T-cell (primary cell): ENCODE results near the gene HSD17B2. TPM values are rescaled to one million over a fixed set of nuclear protein-coding genes. Genes with fewer than 3 reads are reported as not detected.

Experiments used
- ATAC-seq, 4 experiments: fragments of 200-7000 bp in 3 of 4; fragments of 150-1000 bp in 1 of 4; cut with Tn5 transposase; replicated peaks in 1 of 4; 1 replicate in 3 of 4; 2 replicates in 1 of 4; pipeline ENCODE4 v1.10.0; 2021; ENCODE audit warnings: moderate library complexity in 3 of 4, mild to moderate bottlenecking in 2 of 4, moderate number of reproducible peaks in 1 of 4
- CTCF ChIA-PET, 2 donors: fragments of 300-600 bp; sonication (Branson Sonifier 250); formaldehyde crosslinking; loops; one replicate each; lab custom pipeline; 2022; ENCODE audit warnings: antibody characterized with exemption in 2 of 2; lab: Charles Lee
- POLR2A ChIA-PET, 2 donors: fragments of 300-600 bp; sonication (Branson Sonifier 250); formaldehyde crosslinking; loops; one replicate each; lab custom pipeline; 2022; ENCODE audit warnings: antibody characterized with exemption in 2 of 2; lab: Charles Lee
- DNase-seq, 35 experiments: peaks; one replicate each; pipeline versions ENCODE4 v3.0.0 to v3.0.0-alpha.2; 2013 to 2023
- H3K27ac ChIP-seq: one replicate; pipeline ENCODE4 v1.5.1; 2013; ENCODE audit warnings: low read length
- H3K27me3 ChIP-seq, 2 experiments: replicated peaks in 1 of 2; 1 replicate in 1 of 2; 2 replicates in 1 of 2; pipeline versions ENCODE4 v1.6.1 to v1.7.0; 2013; ENCODE audit warnings: low read length in 1 of 2, mixed read lengths in 1 of 2; ENCODE audit not compliant: control insufficient read depth in 2 of 2, insufficient read depth in 2 of 2; ENCODE audit errors: extremely low read depth in 1 of 2
- H3K36me3 ChIP-seq, 2 donors: 1 replicate in 1 of 2; 2 replicates in 1 of 2; pipeline versions ENCODE4 v1.6.1 to v1.7.0; 2013; ENCODE audit warnings: low read length in 1 of 2; ENCODE audit not compliant: control insufficient read depth in 2 of 2, insufficient read depth in 1 of 2; ENCODE audit errors: extremely low read depth in 1 of 2
- H3K4me1 ChIP-seq, 2 experiments: 1 replicate in 1 of 2; 2 replicates in 1 of 2; pipeline versions ENCODE4 v1.6.1 to v1.7.0; 2013; ENCODE audit warnings: low read length in 2 of 2, mixed read lengths in 1 of 2; ENCODE audit not compliant: insufficient read depth in 2 of 2, control insufficient read depth in 1 of 2; ENCODE audit errors: extremely low read depth in 1 of 2
- H3K4me3 ChIP-seq, 2 donors: 1 replicate in 1 of 2; 2 replicates in 1 of 2; pipeline versions ENCODE4 v1.5.1 to v1.7.0; 2013; ENCODE audit warnings: mild to moderate bottlenecking in 2 of 2, low read length in 1 of 2, moderate library complexity in 1 of 2; ENCODE audit not compliant: control insufficient read depth in 1 of 2; ENCODE audit errors: extremely low read depth in 1 of 2
- H3K9me3 ChIP-seq: 2 replicates; pipeline ENCODE4 v1.7.0; 2013
- H3K27ac Mint-ChIP-seq, 2 donors: one replicate each; pipeline ENCODE4 v1.8.0; 2020 to 2021; ENCODE audit warnings: mild to moderate bottlenecking in 2 of 2, mixed read lengths in 2 of 2
- H3K27me3 Mint-ChIP-seq, 2 donors: one replicate each; pipeline ENCODE4 v1.8.0; 2021 to 2022; ENCODE audit warnings: mixed read lengths in 2 of 2
- H3K36me3 Mint-ChIP-seq: one replicate; pipeline ENCODE4 v1.8.0; 2021; ENCODE audit warnings: mixed read lengths
- H3K4me1 Mint-ChIP-seq, 3 donors: one replicate each; pipeline ENCODE4 v1.8.0; 2020 to 2022; ENCODE audit warnings: mixed read lengths in 3 of 3, mild to moderate bottlenecking in 1 of 3
- H3K4me3 Mint-ChIP-seq, 3 donors: one replicate each; pipeline ENCODE4 v1.8.0; 2020 to 2022; ENCODE audit warnings: mild to moderate bottlenecking in 3 of 3, mixed read lengths in 3 of 3, moderate library complexity in 3 of 3
- H3K9me3 Mint-ChIP-seq, 3 donors: one replicate each; pipeline ENCODE4 v1.8.0; 2020 to 2022; ENCODE audit warnings: mixed read lengths in 3 of 3
- WGBS: methylation state at CpG from one replicate; pipeline ENCODE4 v1.1.5; 2013; ENCODE audit warnings: missing lambda C conversion rate; ENCODE audit not compliant: insufficient coverage; 5-methylcytosine and 5-hydroxymethylcytosine counted together
- total RNA-seq, 35 experiments: library from RNA in 6 of 35; stranded (reverse) in 6 of 35; fragments of 120-200 nt in 1 of 35; gene quantifications; one replicate each; pipeline versions ENCODE4 v1.2.1 to v1.2.4 and lab custom pipeline; 2013 to 2026

Gene HSD17B2
- total RNA-seq, 5 donors from 2014 or later (not counting 1 experiment from before 2014, with no cell fraction given) = not detected

GRCh38 chr16:82047787-82048186, 12.7 kb downstream of the HSD17B2 start:
- ATAC-seq (no peak), DNase-seq (no peak)
- Mint-ChIP-seq H3K9me3 (no peaks in the 10 kb centered on the region), H3K4me3 (no peak overlapping the region), H3K4me1 (no peaks in the 10 kb centered on the region), H3K27me3 (peaks cover 5 to 6% of the 10 kb centered on the region in 2 donors), H3K36me3 (no peaks in the 10 kb centered on the region), H3K27ac (no peak overlapping the region)
- 100% methylated on average over 2 of the region's 2 CpGs for WGBS
- no peaks in the 10 kb centered on the region for H3K9me3 ChIP-seq
- H3K4me3 ChIP-seq = no peak overlapping the region
- H3K36me3 ChIP-seq = no peaks in the 10 kb centered on the region
- H3K27me3 ChIP-seq = peaks cover 0 to 7% of the 10 kb centered on the region in 2 experiments
- no peaks in the 10 kb centered on the region for H3K4me1 ChIP-seq
- POLR2A ChIA-PET = no interaction called here
- CTCF ChIA-PET = no interaction called here
- no peak overlapping the region for H3K27ac ChIP-seq

DNA sequence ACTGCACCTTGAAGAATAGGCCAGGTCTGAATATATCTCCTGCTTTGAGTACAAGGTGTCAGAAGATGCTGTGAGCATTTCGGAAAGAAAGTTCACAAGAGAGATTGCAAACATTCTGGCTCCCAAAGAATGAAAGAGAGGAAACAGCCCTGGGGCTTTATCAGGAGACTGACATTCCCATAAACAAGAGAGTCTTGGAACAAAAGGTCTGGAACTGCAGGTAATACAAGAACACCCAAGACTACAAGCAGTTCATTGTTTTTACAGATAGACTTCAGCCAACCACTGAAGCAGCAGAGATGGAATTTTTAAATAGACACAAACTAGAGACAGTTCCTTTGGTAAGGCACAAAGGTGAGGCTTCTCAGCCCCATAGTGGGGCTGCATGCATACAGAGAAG, 14.4 kb downstream of the HSD17B2 start:
- DNase-seq (no peak), ATAC-seq (no peak)
- WGBS = 43% methylated on average over 1 of the region's 1 CpG
- CTCF ChIA-PET = no interaction called here
- no peaks in the 10 kb centered on the region for H3K36me3 Mint-ChIP-seq
- no peaks in the 10 kb centered on the region for H3K9me3 ChIP-seq
- POLR2A ChIA-PET = no interaction called here
- no peak overlapping the region for H3K27ac ChIP-seq
- H3K27me3 Mint-ChIP-seq = peaks cover 5 to 6% of the 10 kb centered on the region in 2 donors
- H3K27ac Mint-ChIP-seq = no peak overlapping the region
- no peak overlapping the region for H3K4me3 ChIP-seq
- peaks cover 0 to 5% of the 10 kb centered on the region in 2 experiments for H3K27me3 ChIP-seq
- H3K36me3 ChIP-seq = no peaks in the 10 kb centered on the region
- H3K4me3 Mint-ChIP-seq = no peak overlapping the region
- no peaks in the 10 kb centered on the region for H3K9me3 Mint-ChIP-seq
- H3K4me1 Mint-ChIP-seq = no peaks in the 10 kb centered on the region
- H3K4me1 ChIP-seq = no peaks in the 10 kb centered on the region

DNA sequence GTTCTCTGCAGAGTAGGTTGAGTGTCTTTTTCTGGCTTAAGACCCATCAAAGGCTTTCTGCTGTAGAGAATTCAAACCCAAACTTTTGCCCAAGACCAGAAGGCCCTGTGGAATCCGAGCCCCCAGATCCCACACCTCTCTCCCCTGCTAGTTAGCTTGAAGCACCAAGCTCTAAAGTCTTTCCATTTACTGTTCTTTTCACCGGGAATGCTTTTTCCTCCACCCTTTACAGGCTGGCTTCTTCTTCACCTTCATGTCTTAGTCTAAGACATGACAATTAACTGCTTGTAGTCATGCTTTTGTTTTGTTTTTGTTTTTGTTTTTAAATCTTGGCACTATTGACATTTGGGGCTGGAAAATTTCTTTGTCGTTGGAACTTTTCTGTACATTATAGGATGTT, 15.5 kb downstream of the HSD17B2 start:
- no peak for DNase-seq
- peaks cover 1 to 5% of the 10 kb centered on the region in 2 experiments for H3K27me3 ChIP-seq
- Mint-ChIP-seq H3K36me3 (no peaks in the 10 kb centered on the region), H3K4me1 (no peaks in the 10 kb centered on the region), H3K4me3 (no peak overlapping the region), H3K27ac (no peak overlapping the region), H3K27me3 (peaks cover 6 to 9% of the 10 kb centered on the region in 2 donors), H3K9me3 (peaks cover 0 to 4% (median 0%) of the 10 kb centered on the region in 3 donors)
- ChIA-PET POLR2A (no interaction called here), CTCF (no interaction called here)
- H3K36me3 ChIP-seq = no peaks in the 10 kb centered on the region
- no peak overlapping the region for H3K27ac ChIP-seq
- WGBS = 0% methylated on average over 1 of the region's 3 CpGs
- H3K4me1 ChIP-seq = no peaks in the 10 kb centered on the region
- no peaks in the 10 kb centered on the region for H3K9me3 ChIP-seq
- no peak for ATAC-seq
- no peak overlapping the region for H3K4me3 ChIP-seq

DNA sequence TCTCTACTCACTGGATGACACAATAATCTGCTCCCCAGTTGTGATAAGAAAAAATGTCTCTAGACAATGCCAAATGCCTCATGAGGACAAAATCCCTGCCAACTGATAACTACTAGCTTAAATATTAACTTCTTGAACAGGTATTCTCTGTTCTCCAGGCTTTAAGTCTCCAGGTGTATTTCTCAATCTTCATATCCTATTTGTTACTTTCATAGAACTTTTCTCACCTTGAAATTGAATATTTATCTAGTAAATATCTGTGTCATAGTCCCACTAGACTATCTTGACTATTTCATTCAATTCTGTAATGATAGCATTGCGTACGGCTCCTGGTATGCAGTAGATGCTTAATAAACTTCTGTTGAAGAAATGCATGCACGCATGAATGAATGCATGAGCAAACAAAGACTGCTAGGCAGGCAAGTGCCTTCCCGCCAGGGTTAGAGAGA, 15.9 kb downstream of the HSD17B2 start:
- WGBS = 93% methylated on average over 3 of the region's 4 CpGs

GRCh38 chr16:82051656-82052055, 16.6 kb downstream of the HSD17B2 start:
- Mint-ChIP-seq H3K27me3 (peaks cover 3 to 7% of the 10 kb centered on the region in 2 donors), H3K4me1 (no peaks in the 10 kb centered on the region), H3K9me3 (peaks cover 0 to 7% (median 0%) of the 10 kb centered on the region in 3 donors), H3K27ac (no peak overlapping the region), H3K4me3 (no peak overlapping the region), H3K36me3 (no peaks in the 10 kb centered on the region)
- no peak overlapping the region for H3K4me3 ChIP-seq
- ChIA-PET POLR2A (no interaction called here), CTCF (no interaction called here)
- no peaks in the 10 kb centered on the region for H3K36me3 ChIP-seq
- H3K27ac ChIP-seq = no peak overlapping the region
- H3K9me3 ChIP-seq = no peaks in the 10 kb centered on the region
- no CpG with 5 or more reads among the region's 5 CpGs for WGBS
- ATAC-seq (no peak), DNase-seq (no peak)
- H3K4me1 ChIP-seq = no peaks in the 10 kb centered on the region
- peaks cover 2 to 3% of the 10 kb centered on the region in 2 experiments for H3K27me3 ChIP-seq

More for the DNA sequence above, 15.9 kb downstream of the HSD17B2 start:
- Histone ChIP-seq H3K4me1 (no peaks in the 10 kb centered on the region), H3K9me3 (no peaks in the 10 kb centered on the region), H3K4me3 (no peak overlapping the region), H3K27ac (no peak overlapping the region), H3K36me3 (no peaks in the 10 kb centered on the region), H3K27me3 (peaks cover 3 to 5% of the 10 kb centered on the region in 2 experiments)
- ChIA-PET CTCF (no interaction called here), POLR2A (no interaction called here)
- peaks cover 0 to 7% (median 0%) of the 10 kb centered on the region in 3 donors for H3K9me3 Mint-ChIP-seq
- H3K4me3 Mint-ChIP-seq = no peak overlapping the region
- H3K27ac Mint-ChIP-seq = no peak overlapping the region
- peaks cover 4 to 8% of the 10 kb centered on the region in 2 donors for H3K27me3 Mint-ChIP-seq
- no peaks in the 10 kb centered on the region for H3K36me3 Mint-ChIP-seq
- DNase-seq (no peak), ATAC-seq (no peak)
- no peaks in the 10 kb centered on the region for H3K4me1 Mint-ChIP-seq

DNA sequence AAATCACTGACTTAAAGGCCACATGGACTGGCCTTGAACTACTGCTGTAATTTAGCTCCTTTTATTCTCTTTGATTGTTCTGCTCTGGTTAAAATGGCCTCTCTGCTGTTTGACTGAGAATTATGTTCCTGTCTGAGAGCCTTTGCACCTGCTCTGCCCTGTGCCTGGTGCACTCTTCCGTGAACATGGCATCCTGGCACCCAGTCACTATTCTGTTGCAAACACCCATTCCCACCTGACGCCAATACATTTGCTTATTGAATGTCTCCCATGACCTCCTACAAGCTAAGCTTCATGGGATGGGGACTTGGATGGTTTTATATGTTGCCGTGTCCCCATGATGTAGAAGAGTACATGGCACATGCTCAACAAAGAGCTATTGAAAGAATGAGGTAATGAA, 20.1 kb downstream of the HSD17B2 start:
- Mint-ChIP-seq H3K4me3 (no peak overlapping the region), H3K9me3 (peaks cover 0 to 7% (median 0%) of the 10 kb centered on the region in 3 donors), H3K4me1 (no peaks in the 10 kb centered on the region), H3K27me3 (peaks cover 8 to 12% of the 10 kb centered on the region in 2 donors), H3K36me3 (no peaks in the 10 kb centered on the region), H3K27ac (no peak overlapping the region)
- ATAC-seq = no peak
- H3K4me3 ChIP-seq = no peak overlapping the region
- no CpG with 5 or more reads among the region's 3 CpGs for WGBS
- H3K4me1 ChIP-seq = no peaks in the 10 kb centered on the region
- CTCF ChIA-PET = no interaction called here
- H3K27ac ChIP-seq = no peak overlapping the region
- H3K9me3 ChIP-seq = no peaks in the 10 kb centered on the region
- no peaks in the 10 kb centered on the region for H3K36me3 ChIP-seq
- H3K27me3 ChIP-seq = peaks cover 0 to 6% of the 10 kb centered on the region in 2 experiments
- POLR2A ChIA-PET = no interaction called here
- no peak for DNase-seq
